ENCODE measurements around the gene ADPRH. TPM values are rescaled to one million over a fixed set of nuclear protein-coding genes. Genes with fewer than 3 reads are reported as not detected.

Gene ADPRH
- total RNA-seq, 1 experiment from 2014 or later = 1.5 TPM

DNA sequence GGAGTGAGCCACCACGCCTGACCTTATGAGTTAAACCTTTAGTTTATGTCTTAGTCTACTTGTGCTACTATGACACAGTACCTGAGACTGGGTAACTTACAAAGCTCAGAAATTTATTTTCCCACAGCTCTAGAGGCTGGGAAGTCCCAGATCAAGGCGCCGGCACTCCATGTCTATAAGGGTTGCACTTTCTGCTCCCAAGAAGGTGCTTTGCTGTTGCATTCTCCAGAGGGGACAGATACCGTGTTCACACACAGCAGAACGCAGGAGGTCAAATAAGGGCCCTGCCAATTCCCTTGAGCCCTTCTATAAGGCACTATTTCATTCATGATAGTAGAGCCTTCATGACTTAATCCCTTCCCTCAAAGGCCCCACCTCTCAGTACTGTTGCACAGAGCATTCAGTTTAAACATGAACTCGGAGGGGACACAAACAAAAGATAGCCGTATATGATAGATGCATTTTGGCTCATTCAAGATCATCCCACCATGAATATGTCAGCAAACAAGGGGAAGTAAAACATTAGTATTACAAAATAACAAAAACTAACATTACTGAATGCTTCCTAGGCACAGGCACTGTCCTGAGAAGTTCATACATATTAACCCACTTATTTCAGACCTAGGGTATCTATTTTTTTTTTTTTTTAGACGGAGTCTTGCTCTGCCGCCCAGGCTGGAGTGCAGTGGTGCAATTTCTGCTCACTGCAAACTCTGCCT is 44.9 kb downstream of the ADPRH start:
- Histone ChIP-seq H3K4me2 (ENCODE audit: low read length) (no peak overlapping the region), H3K4me1 (ENCODE audit: control insufficient read depth in 1 of 2, insufficient read depth in 2 of 2, low read length in 2 of 2) (no peaks in the 10 kb centered on the region), H3K9me2 (ENCODE audit: insufficient read depth) (no peaks in the 10 kb centered on the region), H3K79me2 (ENCODE audit: insufficient read depth, low read length) (no peaks in the 10 kb centered on the region), H3K36me3 (ENCODE audit: control insufficient read depth in 1 of 2, insufficient read depth in 2 of 2, low read length in 2 of 2) (no peaks in the 10 kb centered on the region), H3K27me3 (ENCODE audit: insufficient read depth, low read length) (peaks cover 3% of the 10 kb centered on the region; the same call in 1 of the 2 replicates), H3K27ac (ENCODE audit: low read depth, low read length) (no peak overlapping the region), H3K9me3 (ENCODE audit: control insufficient read depth in 1 of 2, insufficient read depth in 1 of 2, low read depth in 1 of 2, low read length in 2 of 2) (no peaks in the 10 kb centered on the region), H3K9ac (ENCODE audit: low read length) (no peak overlapping the region), H2AFZ (ENCODE audit: low read depth, low read length, poor library complexity, severe bottlenecking) (no peak overlapping the region), H4K20me1 (ENCODE audit: insufficient read depth) (no peaks in the 10 kb centered on the region), H3K4me3 (replicated peaks in 1 of 2; ENCODE audit: low read depth in 1 of 2, low read length in 2 of 2) (no peak overlapping the region)
- POLR2A ChIA-PET = no interaction called here
- intact Hi-C loops (cut with micrococcal nuclease) = no loop called here
- TF ChIP-seq SRF (IDR thresholded peaks at IDR 0.05; ENCODE audit: low read depth) = no peak
- TF ChIP-seq POLR2AphosphoS5 (IDR thresholded peaks at IDR 0.05; ENCODE audit: low read depth, low read length) = no peak
- TF ChIP-seq CTCF (IDR thresholded peaks at IDR 0.05 in 2 of 3, conservative IDR thresholded peaks at IDR 0.05 in 1 of 3; ENCODE audit: borderline replicate concordance in 1 of 3, insufficient read depth in 1 of 3, low read depth in 2 of 3, low read length in 2 of 3) = no peak
- no peak for TF ChIP-seq EZH2phosphoT487 (IDR thresholded peaks at IDR 0.05; ENCODE audit: borderline replicate concordance)
- TF ChIP-seq FOSL1 (IDR thresholded peaks at IDR 0.05; ENCODE audit: low read depth) = no peak
- TF ChIP-seq, protein P1, sequence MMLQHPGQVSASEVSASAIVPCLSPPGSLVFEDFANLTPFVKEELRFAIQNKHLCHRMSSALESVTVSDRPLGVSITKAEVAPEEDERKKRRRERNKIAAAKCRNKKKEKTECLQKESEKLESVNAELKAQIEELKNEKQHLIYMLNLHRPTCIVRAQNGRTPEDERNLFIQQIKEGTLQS (IDR thresholded peaks at IDR 0.05) = no peak
- ATAC-seq (no peak), DNase-seq (ENCODE audit: low read depth, low spot score) (no peak)
- no TSS peak for BruUV-seq (replicated peaks)
- CTCF ChIA-PET = no interaction called here
- RAD21 ChIA-PET (ENCODE audit: low non-redundant PET in 1 of 2, low total read pairs in 2 of 2, uncharacterized antibody in 2 of 2, unreplicated experiment in 2 of 2) = no interaction called here

Data from HCT116 (cell line).